Fibroblast of pulmonary artery (primary cell): ENCODE measurements around the gene MACROD2.

Source experiments
- DNase-seq: peaks from one replicate; pipeline ENCODE4 v3.0.0-alpha.2; 2010; ENCODE audit warnings: low read depth
- H3K4me3 ChIP-seq: replicated peaks from 2 replicates; pipeline ENCODE4 v1.5.1; 2011; ENCODE audit warnings: low read depth, mild to moderate bottlenecking, control low read depth, low read length, moderate library complexity
- TF ChIP-seq, protein P1 (sequence below): IDR thresholded peaks from 2 replicates; pipeline ENCODE4 v1.5.1; 2011; ENCODE audit warnings: mild to moderate bottlenecking, control low read depth, low read length, inconsistent platforms; ENCODE audit errors: missing control alignments

The MACROD2 gene

DNA sequence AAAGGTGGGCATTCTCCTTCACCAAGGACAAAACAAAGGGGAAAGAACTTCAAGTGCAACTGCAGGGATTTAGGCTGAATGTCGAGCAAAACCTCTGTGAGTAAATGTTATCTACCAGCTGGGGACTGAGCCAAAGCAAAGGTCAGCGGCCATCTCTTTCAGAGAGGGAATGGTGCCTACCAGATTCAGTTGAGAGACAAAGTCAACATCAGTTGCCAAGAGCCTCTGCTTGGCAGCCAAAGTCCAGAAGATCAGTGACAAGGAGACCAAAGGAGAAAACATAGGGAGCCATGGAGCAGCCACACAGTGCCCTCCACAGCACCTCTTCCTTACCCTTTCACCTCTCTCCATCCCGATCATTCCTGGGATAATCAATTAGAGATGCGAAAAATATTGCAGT lies 2105.5 kb downstream of the MACROD2 start:
- DNase-seq, result no peak
- H3K4me3 ChIP-seq, result no peak overlapping the region
- TF ChIP-seq, protein P1, sequence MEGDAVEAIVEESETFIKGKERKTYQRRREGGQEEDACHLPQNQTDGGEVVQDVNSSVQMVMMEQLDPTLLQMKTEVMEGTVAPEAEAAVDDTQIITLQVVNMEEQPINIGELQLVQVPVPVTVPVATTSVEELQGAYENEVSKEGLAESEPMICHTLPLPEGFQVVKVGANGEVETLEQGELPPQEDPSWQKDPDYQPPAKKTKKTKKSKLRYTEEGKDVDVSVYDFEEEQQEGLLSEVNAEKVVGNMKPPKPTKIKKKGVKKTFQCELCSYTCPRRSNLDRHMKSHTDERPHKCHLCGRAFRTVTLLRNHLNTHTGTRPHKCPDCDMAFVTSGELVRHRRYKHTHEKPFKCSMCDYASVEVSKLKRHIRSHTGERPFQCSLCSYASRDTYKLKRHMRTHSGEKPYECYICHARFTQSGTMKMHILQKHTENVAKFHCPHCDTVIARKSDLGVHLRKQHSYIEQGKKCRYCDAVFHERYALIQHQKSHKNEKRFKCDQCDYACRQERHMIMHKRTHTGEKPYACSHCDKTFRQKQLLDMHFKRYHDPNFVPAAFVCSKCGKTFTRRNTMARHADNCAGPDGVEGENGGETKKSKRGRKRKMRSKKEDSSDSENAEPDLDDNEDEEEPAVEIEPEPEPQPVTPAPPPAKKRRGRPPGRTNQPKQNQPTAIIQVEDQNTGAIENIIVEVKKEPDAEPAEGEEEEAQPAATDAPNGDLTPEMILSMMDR, result no peak
